Thoracic aorta (tissue), 2 donors: ENCODE data around the gene RIOX2. TPM values are rescaled to one million over a fixed set of nuclear protein-coding genes. Genes with fewer than 3 reads are reported as not detected.
"Not testable (repeated sequence)": the region's sequence is repeated elsewhere in the genome, so short reads cannot be mapped to it uniquely, and the experiment has no call there.

Experiments used
- ATAC-seq: fragments of 150-250 bp; one replicate; pipeline ENCODE4 v1.8.0; 2017; ENCODE audit warnings: low read depth; ENCODE audit not compliant: insufficient number of reproducible peaks, low FRiP score
- DNase-seq: peaks from one replicate; pipeline ENCODE4 v3.0.0-alpha.2; 2020; ENCODE audit warnings: low spot score
- H3K27ac ChIP-seq, 2 donors: fragments of 200-600 bp; sonication (generic); 1 replicate in 1 of 2; 2 replicates in 1 of 2; pipeline ENCODE4 v1.5.1; 2016; ENCODE audit warnings: mild to moderate bottlenecking in 2 of 2, moderate library complexity in 2 of 2
- H3K27me3 ChIP-seq: fragments of 200-600 bp; sonication (generic); replicated peaks from 2 replicates; pipeline ENCODE4 v1.6.0; 2016; ENCODE audit warnings: mild to moderate bottlenecking; ENCODE audit not compliant: insufficient read depth
- H3K36me3 ChIP-seq: fragments of 200-600 bp; sonication (generic); one replicate; pipeline ENCODE4 v1.5.1; 2016
- H3K4me1 ChIP-seq, 2 donors: fragments of 200-600 bp; sonication (generic); 1 replicate in 1 of 2; 2 replicates in 1 of 2; pipeline versions ENCODE4 v1.5.1 to v1.6.0; 2016; ENCODE audit warnings: low read depth in 2 of 2, mild to moderate bottlenecking in 1 of 2; ENCODE audit not compliant: control insufficient read depth in 1 of 2
- H3K4me3 ChIP-seq: fragments of 200-600 bp; sonication (generic); 2 replicates; pipeline ENCODE4 v1.5.1; 2016; ENCODE audit warnings: mild to moderate bottlenecking
- H3K9me3 ChIP-seq: fragments of 200-600 bp; sonication (generic); 2 replicates; pipeline ENCODE4 v1.5.1; 2016
- CTCF ChIP-seq: fragments of 200-600 bp; sonication (generic); IDR thresholded peaks from one replicate; pipeline ENCODE4 v1.5.1; 2019; ENCODE audit warnings: antibody characterized with exemption
- total RNA-seq, 2 donors: library from RNA; depleted of rRNA; stranded (reverse); fragments of >200 nt; gene quantifications; one replicate each; pipeline versions ENCODE4 v1.1.0 to v1.2.3, GENCODE V29; 2016

Gene RIOX2
- total RNA-seq, 2 donors from 2014 or later = 14.2 to 24.8 TPM

DNA sequence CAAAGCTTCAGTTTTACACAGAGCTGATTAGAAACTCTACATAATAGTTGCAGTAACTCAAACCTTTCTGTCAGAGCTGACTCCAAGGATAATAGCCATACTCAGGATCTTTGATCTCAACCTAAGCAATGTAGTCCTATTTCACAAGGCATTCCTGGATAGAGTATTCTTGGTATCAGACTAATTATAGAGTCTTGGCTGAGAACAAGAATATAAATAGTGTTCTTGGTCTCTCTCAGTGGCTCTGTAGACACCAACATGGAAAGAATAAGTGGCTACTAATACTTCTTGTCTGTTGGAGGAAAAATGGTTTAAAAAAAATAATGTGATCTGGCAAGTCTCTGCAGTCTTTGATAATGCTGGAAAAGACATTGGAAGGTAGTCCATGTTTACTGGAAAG is 55.7 kb downstream of the RIOX2 start:
- H3K4me3 ChIP-seq = no peak overlapping the region
- TF ChIP-seq CTCF = no peak
- H3K27ac ChIP-seq = no peak overlapping the region
- DNase-seq = no peak
- peaks cover 3% of the 10 kb centered on the region for H3K36me3 ChIP-seq
- ATAC-seq = no peak
- no peaks in the 10 kb centered on the region for H3K4me1 ChIP-seq
- H3K9me3 ChIP-seq = no peaks in the 10 kb centered on the region
- H3K27me3 ChIP-seq = no peaks in the 10 kb centered on the region

- TF ChIP-seq CTCF = no peak
- DNase-seq (no peak), ATAC-seq (no peak)
- peaks cover 3% of the 10 kb centered on the region for H3K36me3 ChIP-seq
- H3K27me3 ChIP-seq = no peaks in the 10 kb centered on the region
- H3K4me1 ChIP-seq = no peaks in the 10 kb centered on the region
- H3K4me3 ChIP-seq = no peak overlapping the region
- no peak overlapping the region for H3K27ac ChIP-seq
- H3K9me3 ChIP-seq = no peaks in the 10 kb centered on the region
Measured at GRCh38 chr3:97914388-97914787, 57.8 kb downstream of the RIOX2 start.

GRCh38 chr3:97911459-97911858 is 60.8 kb downstream of the RIOX2 start:
- Histone ChIP-seq H3K36me3 (peaks cover 3% of the 10 kb centered on the region), H3K27ac (no peak overlapping the region), H3K4me1 (no peaks in the 10 kb centered on the region), H3K27me3 (no peaks in the 10 kb centered on the region), H3K9me3 (no peaks in the 10 kb centered on the region), H3K4me3 (no peak overlapping the region)
- no peak for ATAC-seq
- no peak for TF ChIP-seq CTCF
- no peak for DNase-seq

DNA sequence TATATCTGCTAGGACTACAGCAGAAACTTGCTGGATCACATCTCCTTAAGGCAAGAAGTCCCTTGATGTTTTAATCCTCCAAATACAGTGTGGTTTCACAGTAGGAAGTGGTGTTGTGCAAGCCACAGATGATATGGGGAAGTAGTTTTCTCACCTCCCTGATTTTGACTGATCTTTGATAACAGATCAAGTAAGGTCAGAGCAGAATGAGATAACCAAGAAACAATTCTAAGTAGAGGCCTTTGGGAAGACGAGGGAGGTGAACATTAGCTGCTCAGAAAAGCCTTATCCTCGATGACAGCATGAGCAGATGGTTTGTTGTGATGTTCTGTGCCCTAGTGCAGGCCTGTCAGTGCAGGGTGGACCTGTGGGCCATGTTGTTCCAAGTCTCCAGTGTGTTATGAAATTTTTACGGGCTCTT is 61.3 kb downstream of the RIOX2 start:
- H3K4me3 ChIP-seq = no peak overlapping the region
- no peaks in the 10 kb centered on the region for H3K4me1 ChIP-seq
- DNase-seq = no peak
- no peaks in the 10 kb centered on the region for H3K9me3 ChIP-seq
- H3K27me3 ChIP-seq = no peaks in the 10 kb centered on the region
- peaks cover 3% of the 10 kb centered on the region for H3K36me3 ChIP-seq
- no peak for ATAC-seq
- no peak for TF ChIP-seq CTCF
- H3K27ac ChIP-seq = no peak overlapping the region

- ATAC-seq, DNase-seq, H3K4me3 ChIP-seq, H3K4me1 ChIP-seq, H3K27ac ChIP-seq, H3K27me3 ChIP-seq, H3K36me3 ChIP-seq, H3K9me3 ChIP-seq: not testable (repeated sequence)
Measured at GRCh38 chr3:97910236-97910831, 61.9 kb downstream of the RIOX2 start.

- ATAC-seq, H3K36me3 ChIP-seq: not testable (repeated sequence)
Measured at GRCh38 chr3:97909830-97910229, 62.4 kb downstream of the RIOX2 start.

More at GRCh38 chr3:97909830-97910229, 62.4 kb downstream of the RIOX2 start:
- DNase-seq, H3K9me3 ChIP-seq, H3K27ac ChIP-seq, H3K27me3 ChIP-seq, H3K4me1 ChIP-seq, H3K4me3 ChIP-seq: not testable (repeated sequence)
